GM12872 (cell line): ENCODE data around the gene MACROH2A1.

Source experiments
- TF ChIP-seq, protein P1 (sequence below): IDR thresholded peaks from 3 replicates; pipeline ENCODE4 v1.5.1; 2011; ENCODE audit warnings: low read depth, mild to moderate bottlenecking, low read length, moderate library complexity; ENCODE audit not compliant: insufficient read depth

The MACROH2A1 gene

DNA sequence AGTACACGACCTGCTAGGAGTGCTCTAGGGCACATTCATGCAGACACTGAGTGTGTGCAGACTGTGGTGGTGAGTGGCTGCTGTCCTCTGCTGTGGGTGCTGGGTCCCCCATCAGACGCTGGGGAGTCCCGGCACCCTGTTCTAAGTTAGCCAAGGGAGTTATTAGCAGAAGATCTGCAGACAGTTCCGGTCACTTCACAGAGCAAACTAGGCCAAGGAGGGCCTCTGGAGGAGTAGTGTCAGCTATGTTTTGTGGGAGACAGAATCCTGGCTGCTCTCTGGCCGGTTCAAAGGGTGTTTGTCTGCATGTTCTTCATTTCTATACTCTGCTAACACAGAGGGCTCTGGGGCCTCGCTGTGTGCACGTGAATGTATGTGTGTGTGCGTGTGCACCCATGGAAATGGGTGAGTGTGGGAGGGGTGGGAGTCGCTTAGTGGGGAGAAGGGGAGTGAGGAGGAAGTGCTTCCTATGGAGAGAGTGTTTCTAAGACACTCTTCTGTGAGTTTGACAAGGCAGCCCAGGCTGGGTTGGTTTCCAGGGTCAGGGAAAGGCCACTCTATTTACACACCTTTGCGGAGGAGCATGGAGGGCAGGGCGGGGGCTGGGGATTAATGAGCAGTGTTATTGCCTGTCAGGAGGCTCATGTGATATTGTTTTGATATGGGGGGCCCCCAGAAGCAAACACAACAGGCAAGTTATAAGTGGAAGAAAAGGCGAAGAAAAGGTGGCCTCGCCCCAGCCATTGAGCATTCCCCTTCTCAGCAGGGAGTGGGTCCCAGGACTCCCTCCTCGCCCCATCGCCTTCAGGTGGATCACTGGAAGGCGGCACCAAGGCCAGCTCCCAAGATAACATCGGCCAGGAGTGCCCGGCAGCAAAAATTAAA, 68.9 kb downstream of the MACROH2A1 start:
- TF ChIP-seq, protein P1, sequence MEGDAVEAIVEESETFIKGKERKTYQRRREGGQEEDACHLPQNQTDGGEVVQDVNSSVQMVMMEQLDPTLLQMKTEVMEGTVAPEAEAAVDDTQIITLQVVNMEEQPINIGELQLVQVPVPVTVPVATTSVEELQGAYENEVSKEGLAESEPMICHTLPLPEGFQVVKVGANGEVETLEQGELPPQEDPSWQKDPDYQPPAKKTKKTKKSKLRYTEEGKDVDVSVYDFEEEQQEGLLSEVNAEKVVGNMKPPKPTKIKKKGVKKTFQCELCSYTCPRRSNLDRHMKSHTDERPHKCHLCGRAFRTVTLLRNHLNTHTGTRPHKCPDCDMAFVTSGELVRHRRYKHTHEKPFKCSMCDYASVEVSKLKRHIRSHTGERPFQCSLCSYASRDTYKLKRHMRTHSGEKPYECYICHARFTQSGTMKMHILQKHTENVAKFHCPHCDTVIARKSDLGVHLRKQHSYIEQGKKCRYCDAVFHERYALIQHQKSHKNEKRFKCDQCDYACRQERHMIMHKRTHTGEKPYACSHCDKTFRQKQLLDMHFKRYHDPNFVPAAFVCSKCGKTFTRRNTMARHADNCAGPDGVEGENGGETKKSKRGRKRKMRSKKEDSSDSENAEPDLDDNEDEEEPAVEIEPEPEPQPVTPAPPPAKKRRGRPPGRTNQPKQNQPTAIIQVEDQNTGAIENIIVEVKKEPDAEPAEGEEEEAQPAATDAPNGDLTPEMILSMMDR: no peak

- TF ChIP-seq, protein P1: no peak
Observed at GRCh38 chr5:135329066-135329912, 69.7 kb downstream of the MACROH2A1 start.

DNA sequence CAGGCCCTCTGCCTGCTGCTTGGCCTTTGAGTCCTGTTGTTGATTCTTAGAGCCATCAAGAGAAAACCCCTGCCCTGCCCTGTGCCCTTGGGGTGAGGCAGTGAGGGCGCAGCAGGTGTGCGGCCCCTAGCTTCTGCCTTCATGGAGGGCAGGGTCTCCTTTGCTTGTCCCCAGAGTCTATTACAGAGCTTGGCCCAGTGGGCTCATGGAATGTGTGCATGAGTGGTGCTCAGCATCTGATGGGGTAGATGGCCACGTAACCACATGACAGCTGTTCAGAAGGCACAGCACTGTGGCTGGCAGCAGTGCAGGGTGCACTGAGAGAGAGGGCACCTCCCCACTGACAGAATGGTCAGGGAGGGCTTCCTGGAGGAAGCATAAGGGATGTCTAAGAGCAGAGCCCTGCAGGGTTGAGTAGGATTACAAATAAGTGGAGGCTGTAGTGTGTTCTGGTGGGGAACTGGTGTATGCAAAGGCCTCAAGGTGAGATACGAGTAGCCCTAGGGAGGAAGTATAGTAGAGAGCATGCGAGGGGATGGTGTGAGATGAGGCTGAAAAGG, 70.8 kb downstream of the MACROH2A1 start:
- TF ChIP-seq, protein P1: no peak

- TF ChIP-seq, protein P1: no peak
Observed at GRCh38 chr5:135327429-135328127, 71.5 kb downstream of the MACROH2A1 start.

GRCh38 chr5:135326296-135327254, 72.5 kb downstream of the MACROH2A1 start:
- TF ChIP-seq, protein P1: no peak

GRCh38 chr5:135324897-135325650, 74.0 kb downstream of the MACROH2A1 start:
- TF ChIP-seq, protein P1: no peak
